SK-N-SH treated with all-trans-retinoic acid at 6 μM for 48 hours (cell line): ENCODE results near the gene GRK4.

Experiments
- ATAC-seq: fragments of 200-7000 bp; cut with Tn5 transposase; 3 replicates; pipeline ENCODE4 v1.9.1; 2020; ENCODE audit warnings: mild to moderate bottlenecking, moderate library complexity
- ARNTL ChIP-seq: fragments of 450-650 bp; formaldehyde crosslinking; IDR thresholded peaks from 2 replicates; pipeline ENCODE4 v1.5.0; 2020; ENCODE audit warnings: low read depth, mild to moderate bottlenecking, moderate library complexity, borderline replicate concordance
- BACH2 ChIP-seq: fragments of 250-450 bp; sonication (Bioruptor Pico); IDR thresholded peaks from 2 replicates; pipeline ENCODE4 v1.9.0; 2021; ENCODE audit warnings: mild to moderate bottlenecking, borderline replicate concordance
- CSDC2 ChIP-seq: fragments of 250-450 bp; sonication (Bioruptor Pico); IDR thresholded peaks from 2 replicates; pipeline ENCODE4 v1.5.0; 2020; ENCODE audit warnings: mild to moderate bottlenecking, moderate library complexity
- GLIS3 ChIP-seq: fragments of 250-450 bp; sonication (Bioruptor Pico); IDR thresholded peaks from 2 replicates; pipeline ENCODE4 v1.5.0; 2020; ENCODE audit warnings: mild to moderate bottlenecking, moderate library complexity
- ISL1 ChIP-seq: fragments of 250-450 bp; sonication (Bioruptor Pico); IDR thresholded peaks from 2 replicates; pipeline ENCODE4 v2.1.2; 2022; ENCODE audit warnings: mild to moderate bottlenecking, moderate library complexity
- OSR1 ChIP-seq: fragments of 250-450 bp; sonication (Bioruptor Pico); IDR thresholded peaks from 2 replicates; pipeline ENCODE4 v1.8.0; 2022; ENCODE audit warnings: moderate library complexity, mild to moderate bottlenecking, inconsistent platforms
- RARB ChIP-seq: fragments of 250-450 bp; sonication (Bioruptor Pico); IDR thresholded peaks from 2 replicates; pipeline ENCODE4 v1.8.0; 2021; ENCODE audit warnings: mild to moderate bottlenecking, moderate library complexity
- SNAI2 ChIP-seq: fragments of 250-450 bp; sonication (Bioruptor Pico); IDR thresholded peaks from 2 replicates; pipeline ENCODE4 v1.5.0; 2020; ENCODE audit warnings: mild to moderate bottlenecking, moderate library complexity
- TCF4 ChIP-seq: fragments of 250-450 bp; sonication (Bioruptor Pico); IDR thresholded peaks from 2 replicates; pipeline ENCODE4 v1.8.0; 2021; ENCODE audit warnings: mild to moderate bottlenecking, moderate library complexity, borderline replicate concordance
- ZC3H10 ChIP-seq: fragments of 250-450 bp; sonication (Bioruptor Pico); IDR thresholded peaks from 2 replicates; pipeline ENCODE4 v1.5.1; 2021; ENCODE audit warnings: mild to moderate bottlenecking, moderate library complexity
- ZFP3 ChIP-seq: fragments of 250-450 bp; sonication (Bioruptor Pico); IDR thresholded peaks from 2 replicates; pipeline ENCODE4 v1.5.0; 2020; ENCODE audit warnings: mild to moderate bottlenecking, moderate library complexity
- ZNF565 ChIP-seq: fragments of 450-650 bp; formaldehyde crosslinking; conservative IDR thresholded peaks from 2 replicates; pipeline ENCODE4 v1.5.0; 2020; ENCODE audit warnings: low read depth, mild to moderate bottlenecking, moderate library complexity
- ZNF8 ChIP-seq: fragments of 450-650 bp; formaldehyde crosslinking; IDR thresholded peaks from 2 replicates; pipeline ENCODE4 v1.5.0; 2020; ENCODE audit warnings: mild to moderate bottlenecking, moderate library complexity
- TF ChIP-seq, protein P1 (sequence below): fragments of 250-450 bp; sonication (Bioruptor Pico); IDR thresholded peaks from 2 replicates; pipeline ENCODE4 v1.8.0; 2021; ENCODE audit warnings: low read depth, mild to moderate bottlenecking, moderate library complexity, borderline replicate concordance
- TF ChIP-seq, protein P2 (sequence below): fragments of 250-450 bp; sonication (Bioruptor Pico); IDR thresholded peaks from 2 replicates; pipeline ENCODE4 v1.5.1; 2020; ENCODE audit warnings: low read depth, mild to moderate bottlenecking, moderate library complexity
- TF ChIP-seq, protein P3 (sequence below): fragments of 250-450 bp; sonication (Bioruptor Pico); IDR thresholded peaks from 2 replicates; pipeline ENCODE4 v1.8.0; 2020; ENCODE audit warnings: mild to moderate bottlenecking, moderate library complexity, borderline replicate concordance
- TF ChIP-seq, protein P4 (sequence below): fragments of 250-450 bp; sonication (Bioruptor Pico); IDR thresholded peaks from 2 replicates; pipeline ENCODE4 v1.5.0; 2020; ENCODE audit warnings: mild to moderate bottlenecking, moderate library complexity

The GRK4 gene

DNA sequence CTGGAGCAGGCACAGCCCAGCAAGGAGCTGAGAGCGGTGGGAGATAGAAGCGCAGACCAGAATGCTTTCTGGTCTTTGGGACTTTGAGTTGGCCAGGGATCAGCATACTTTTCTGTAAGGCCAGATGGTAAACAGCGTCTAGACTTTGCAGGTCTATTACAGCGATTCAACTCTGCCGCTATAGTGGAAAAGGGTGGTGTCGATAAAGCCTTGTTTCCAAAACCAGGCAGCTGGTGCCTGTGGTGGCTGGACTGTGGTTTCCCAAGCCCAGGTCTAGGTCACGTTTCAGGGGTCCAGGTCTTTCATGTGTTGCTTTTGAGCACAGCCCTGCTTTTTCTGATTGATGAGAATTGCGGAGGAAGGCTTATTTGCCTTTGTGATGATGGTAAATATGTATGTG lies 70.9 kb downstream of the GRK4 start (continued):
- TF ChIP-seq, protein P1, sequence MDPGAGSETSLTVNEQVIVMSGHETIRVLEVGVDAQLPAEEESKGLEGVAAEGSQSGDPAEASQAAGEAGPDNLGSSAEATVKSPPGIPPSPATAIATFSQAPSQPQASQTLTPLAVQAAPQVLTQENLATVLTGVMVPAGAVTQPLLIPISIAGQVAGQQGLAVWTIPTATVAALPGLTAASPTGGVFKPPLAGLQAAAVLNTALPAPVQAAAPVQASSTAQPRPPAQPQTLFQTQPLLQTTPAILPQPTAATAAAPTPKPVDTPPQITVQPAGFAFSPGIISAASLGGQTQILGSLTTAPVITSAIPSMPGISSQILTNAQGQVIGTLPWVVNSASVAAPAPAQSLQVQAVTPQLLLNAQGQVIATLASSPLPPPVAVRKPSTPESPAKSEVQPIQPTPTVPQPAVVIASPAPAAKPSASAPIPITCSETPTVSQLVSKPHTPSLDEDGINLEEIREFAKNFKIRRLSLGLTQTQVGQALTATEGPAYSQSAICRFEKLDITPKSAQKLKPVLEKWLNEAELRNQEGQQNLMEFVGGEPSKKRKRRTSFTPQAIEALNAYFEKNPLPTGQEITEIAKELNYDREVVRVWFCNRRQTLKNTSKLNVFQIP (CRISPR knock-in tag): no peak
- TF ChIP-seq ZNF8 (CRISPR knock-in tag): no peak
- TF ChIP-seq OSR1 (CRISPR knock-in tag): no peak
- no peak for TF ChIP-seq ZNF565 (CRISPR knock-in tag)

DNA sequence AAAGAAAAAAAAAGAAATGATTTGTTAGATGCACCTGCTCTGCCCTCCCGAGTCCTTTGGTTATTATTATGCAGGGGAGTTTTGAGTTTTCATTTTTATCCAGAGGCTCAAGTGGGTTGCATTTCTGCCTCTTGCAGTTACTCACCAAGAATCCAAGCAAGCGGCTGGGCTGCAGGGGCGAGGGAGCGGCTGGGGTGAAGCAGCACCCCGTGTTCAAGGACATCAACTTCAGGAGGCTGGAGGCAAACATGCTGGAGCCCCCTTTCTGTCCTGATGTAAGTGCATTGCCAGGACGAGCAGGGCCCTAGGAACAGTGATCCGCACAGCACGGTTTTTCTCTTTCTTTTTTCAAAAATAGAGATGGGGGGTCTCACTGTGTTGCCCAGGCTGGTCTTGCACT lies 71.9 kb downstream of the GRK4 start:
- TF ChIP-seq TCF4 (CRISPR knock-in tag): no peak
- TF ChIP-seq, protein P2, sequence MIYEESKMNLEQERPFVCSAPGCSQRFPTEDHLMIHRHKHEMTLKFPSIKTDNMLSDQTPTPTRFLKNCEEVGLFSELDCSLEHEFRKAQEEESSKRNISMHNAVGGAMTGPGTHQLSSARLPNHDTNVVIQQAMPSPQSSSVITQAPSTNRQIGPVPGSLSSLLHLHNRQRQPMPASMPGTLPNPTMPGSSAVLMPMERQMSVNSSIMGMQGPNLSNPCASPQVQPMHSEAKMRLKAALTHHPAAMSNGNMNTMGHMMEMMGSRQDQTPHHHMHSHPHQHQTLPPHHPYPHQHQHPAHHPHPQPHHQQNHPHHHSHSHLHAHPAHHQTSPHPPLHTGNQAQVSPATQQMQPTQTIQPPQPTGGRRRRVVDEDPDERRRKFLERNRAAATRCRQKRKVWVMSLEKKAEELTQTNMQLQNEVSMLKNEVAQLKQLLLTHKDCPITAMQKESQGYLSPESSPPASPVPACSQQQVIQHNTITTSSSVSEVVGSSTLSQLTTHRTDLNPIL: no peak
- TF ChIP-seq ARNTL: no peak
- no peak for TF ChIP-seq CSDC2 (CRISPR knock-in tag)
- TF ChIP-seq ISL1 (CRISPR knock-in tag): no peak
- TF ChIP-seq ZNF565 (CRISPR knock-in tag): no peak
- TF ChIP-seq, protein P3, sequence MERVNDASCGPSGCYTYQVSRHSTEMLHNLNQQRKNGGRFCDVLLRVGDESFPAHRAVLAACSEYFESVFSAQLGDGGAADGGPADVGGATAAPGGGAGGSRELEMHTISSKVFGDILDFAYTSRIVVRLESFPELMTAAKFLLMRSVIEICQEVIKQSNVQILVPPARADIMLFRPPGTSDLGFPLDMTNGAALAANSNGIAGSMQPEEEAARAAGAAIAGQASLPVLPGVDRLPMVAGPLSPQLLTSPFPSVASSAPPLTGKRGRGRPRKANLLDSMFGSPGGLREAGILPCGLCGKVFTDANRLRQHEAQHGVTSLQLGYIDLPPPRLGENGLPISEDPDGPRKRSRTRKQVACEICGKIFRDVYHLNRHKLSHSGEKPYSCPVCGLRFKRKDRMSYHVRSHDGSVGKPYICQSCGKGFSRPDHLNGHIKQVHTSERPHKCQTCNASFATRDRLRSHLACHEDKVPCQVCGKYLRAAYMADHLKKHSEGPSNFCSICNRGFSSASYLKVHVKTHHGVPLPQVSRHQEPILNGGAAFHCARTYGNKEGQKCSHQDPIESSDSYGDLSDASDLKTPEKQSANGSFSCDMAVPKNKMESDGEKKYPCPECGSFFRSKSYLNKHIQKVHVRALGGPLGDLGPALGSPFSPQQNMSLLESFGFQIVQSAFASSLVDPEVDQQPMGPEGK (CRISPR knock-in tag): no peak
- no peak for TF ChIP-seq BACH2 (CRISPR knock-in tag)
- TF ChIP-seq, protein P1 (CRISPR knock-in tag): no peak
- no peak for TF ChIP-seq SNAI2 (CRISPR knock-in tag)
- no peak for TF ChIP-seq ZC3H10 (CRISPR knock-in tag)
- no peak for TF ChIP-seq ZFP3 (CRISPR knock-in tag)
- no peak for TF ChIP-seq GLIS3 (CRISPR knock-in tag)

DNA sequence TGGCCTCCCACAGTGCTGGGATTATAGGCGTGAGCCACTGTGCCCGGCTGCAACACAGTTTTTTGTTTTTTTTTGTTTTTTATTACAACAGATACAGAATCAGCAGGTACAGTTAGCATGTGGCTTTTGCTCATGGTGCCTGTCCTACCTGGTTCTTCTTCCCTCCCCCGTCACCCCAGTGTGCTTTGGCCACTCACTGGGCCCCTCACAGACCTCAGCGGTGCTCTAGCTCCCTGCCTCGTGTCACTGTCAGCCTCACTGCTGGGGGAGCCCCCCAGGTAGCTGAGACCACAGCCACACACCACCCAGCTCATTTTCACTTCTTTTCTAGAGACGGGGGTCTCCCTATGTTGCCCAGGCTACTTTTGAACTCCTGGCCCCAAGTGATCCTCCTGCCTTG lies 72.3 kb downstream of the GRK4 start:
- no peak for ATAC-seq
- no peak for TF ChIP-seq ZFP3 (CRISPR knock-in tag)
- no peak for TF ChIP-seq ZC3H10 (CRISPR knock-in tag)
- TF ChIP-seq, protein P1 (CRISPR knock-in tag): no peak
- no peak for TF ChIP-seq RARB (CRISPR knock-in tag)
- TF ChIP-seq TCF4 (CRISPR knock-in tag): no peak
- no peak for TF ChIP-seq SNAI2 (CRISPR knock-in tag)
- TF ChIP-seq ARNTL: no peak
- TF ChIP-seq GLIS3 (CRISPR knock-in tag): no peak
- no peak for TF ChIP-seq OSR1 (CRISPR knock-in tag)
- TF ChIP-seq, protein P4, sequence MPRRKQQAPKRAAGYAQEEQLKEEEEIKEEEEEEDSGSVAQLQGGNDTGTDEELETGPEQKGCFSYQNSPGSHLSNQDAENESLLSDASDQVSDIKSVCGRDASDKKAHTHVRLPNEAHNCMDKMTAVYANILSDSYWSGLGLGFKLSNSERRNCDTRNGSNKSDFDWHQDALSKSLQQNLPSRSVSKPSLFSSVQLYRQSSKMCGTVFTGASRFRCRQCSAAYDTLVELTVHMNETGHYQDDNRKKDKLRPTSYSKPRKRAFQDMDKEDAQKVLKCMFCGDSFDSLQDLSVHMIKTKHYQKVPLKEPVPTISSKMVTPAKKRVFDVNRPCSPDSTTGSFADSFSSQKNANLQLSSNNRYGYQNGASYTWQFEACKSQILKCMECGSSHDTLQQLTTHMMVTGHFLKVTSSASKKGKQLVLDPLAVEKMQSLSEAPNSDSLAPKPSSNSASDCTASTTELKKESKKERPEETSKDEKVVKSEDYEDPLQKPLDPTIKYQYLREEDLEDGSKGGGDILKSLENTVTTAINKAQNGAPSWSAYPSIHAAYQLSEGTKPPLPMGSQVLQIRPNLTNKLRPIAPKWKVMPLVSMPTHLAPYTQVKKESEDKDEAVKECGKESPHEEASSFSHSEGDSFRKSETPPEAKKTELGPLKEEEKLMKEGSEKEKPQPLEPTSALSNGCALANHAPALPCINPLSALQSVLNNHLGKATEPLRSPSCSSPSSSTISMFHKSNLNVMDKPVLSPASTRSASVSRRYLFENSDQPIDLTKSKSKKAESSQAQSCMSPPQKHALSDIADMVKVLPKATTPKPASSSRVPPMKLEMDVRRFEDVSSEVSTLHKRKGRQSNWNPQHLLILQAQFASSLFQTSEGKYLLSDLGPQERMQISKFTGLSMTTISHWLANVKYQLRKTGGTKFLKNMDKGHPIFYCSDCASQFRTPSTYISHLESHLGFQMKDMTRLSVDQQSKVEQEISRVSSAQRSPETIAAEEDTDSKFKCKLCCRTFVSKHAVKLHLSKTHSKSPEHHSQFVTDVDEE (CRISPR knock-in tag): no peak
- no peak for TF ChIP-seq ZNF565 (CRISPR knock-in tag)
- TF ChIP-seq, protein P2: no peak
- no peak for TF ChIP-seq ZNF8 (CRISPR knock-in tag)

More for the DNA sequence above, 71.9 kb downstream of the GRK4 start:
- ATAC-seq: no peak
